Pancreas (tissue), 10 donors: ENCODE measurements around the gene CKAP2L. TPM values are rescaled to one million over a fixed set of nuclear protein-coding genes. Genes with fewer than 3 reads are reported as not detected.

Experiments
- ATAC-seq, 4 donors: fragments of 200-7000 bp; cut with Tn5 transposase; one replicate each; pipeline versions ENCODE4 v1.8.0 to v1.9.1; 2020; ENCODE audit warnings: mild to moderate bottlenecking in 4 of 4, moderate library complexity in 4 of 4
- DNase-seq, 6 donors: peaks; one replicate each; pipeline ENCODE4 v3.0.0-alpha.2; 2020
- FAIRE-seq: peaks from 2 replicates; lab custom pipeline; 2012; peaks lifted over from hg19 to GRCh38; lab: Jason Lieb, UNC
- H3K27ac ChIP-seq, 4 donors: fragments of 200-600 bp; sonication (generic); 1 replicate in 3 of 4; 2 replicates in 1 of 4; pipeline versions ENCODE4 v1.5.0 to v1.8.0; 2020
- H3K27me3 ChIP-seq, 4 donors: fragments of 200-600 bp; one replicate each; pipeline ENCODE4 v1.8.0; 2021
- H3K36me3 ChIP-seq, 3 donors: fragments of 200-600 bp; sonication (generic) in 1 of 3; one replicate each; pipeline versions ENCODE4 v1.5.0 to v1.8.0; 2020 to 2021
- H3K4me1 ChIP-seq, 3 donors: fragments of 200-600 bp; one replicate each; pipeline ENCODE4 v1.8.0; 2021
- H3K4me3 ChIP-seq, 4 donors: fragments of 200-600 bp; sonication (generic) in 2 of 4; one replicate each; pipeline versions ENCODE4 v1.5.0 to v1.8.0; 2020 to 2021
- H3K9me3 ChIP-seq, 4 donors: fragments of 200-600 bp; one replicate each; pipeline ENCODE4 v1.8.0; 2021
- WGBS, 2 donors: extraction: QIAGEN DNeasy Blood & Tissue Kit; methylation state at CpG; one replicate each; pipeline ENCODE4 v1.1.7; 2013; 5-methylcytosine and 5-hydroxymethylcytosine counted together
- intact Hi-C, 3 donors: fragments of 100-400 bp; cut with DNase I; formaldehyde crosslinking; loops; one replicate each; pipeline versions ENCODE4 v1.11.1 to v1.14.2; 2022
- polyA plus RNA-seq, 2 donors: library from polyadenylated mRNA; stranded (reverse); fragments of 200-250 nt; gene quantifications; one replicate each; pipeline ENCODE4 v1.2.3, GENCODE V29; 2013
- total RNA-seq, 6 donors: library from RNA; stranded (reverse); fragmentation: NEBNext Ultra II Directional in 4 of 6; extraction: Animal tissue kit (Norgen Biotek cat#: 25700) in 4 of 6; gene quantifications; one replicate each; pipeline versions ENCODE4 v1.2.1 to v1.2.4, GENCODE V29; 2021 to 2023
- TF ChIP-seq, protein P1 (sequence below), 4 donors: fragments of 200-600 bp; sonication (generic) in 3 of 4; IDR thresholded peaks; one replicate each; pipeline versions ENCODE4 v1.5.0 to v1.8.0; 2021; ENCODE audit warnings: antibody characterized with exemption in 4 of 4
- donor health status: healthy with polysubstance abuse.
- donor health status: DM: no; HTN: no; CAD: no; lungs with moderate emphysema.
- donor health status: DM: no; HTN: no; CAD: no.
- donor health status: control.
- donor health status: control.
- donor health status: Bipolar disorder and iron deficiency.
- donor health status: DM: yes; HTN: yes; CAD: no.
- donor health status: DM: no; HTN: no; CAD: no.
- donor health status: DM: no; HTN: no; CAD: no.
- donor health status: DM: yes; HTN: yes; CAD: no.

CKAP2L gene
- total and polyA plus RNA-seq, 8 donors = 0.04 to 0.64 (median 0.12) TPM; not detected in 2

DNA sequence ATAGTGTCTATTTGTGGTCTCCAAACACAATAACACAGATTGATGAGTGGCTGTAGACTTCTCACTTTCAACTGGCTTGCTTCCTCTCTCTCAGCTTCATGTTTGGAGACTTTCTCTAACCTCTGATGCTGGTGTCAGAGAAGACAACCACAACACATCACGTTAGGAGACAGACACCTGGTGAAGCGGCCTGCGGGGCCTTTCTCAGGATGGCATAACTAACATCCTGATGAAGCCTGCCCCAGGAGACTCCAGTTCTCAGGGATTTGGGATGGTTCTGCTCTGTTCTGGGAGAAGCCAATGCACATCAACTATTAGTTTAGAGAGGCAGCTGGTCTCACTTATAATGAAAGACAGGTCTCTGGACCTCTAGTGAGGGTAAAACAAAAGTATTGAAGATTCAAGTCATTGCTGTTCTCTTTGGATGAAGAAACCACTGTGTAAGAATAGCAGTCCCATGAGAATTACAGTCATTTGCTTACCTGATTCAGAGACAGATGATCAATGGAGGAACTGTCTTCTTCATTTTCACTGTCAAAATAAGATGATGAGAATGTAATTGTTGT, 17.9 kb upstream of the CKAP2L start:
- intact Hi-C loops = no loop called here
- ATAC-seq (no peak), FAIRE-seq (no peak), DNase-seq (no peak)
- TF ChIP-seq, protein P1, sequence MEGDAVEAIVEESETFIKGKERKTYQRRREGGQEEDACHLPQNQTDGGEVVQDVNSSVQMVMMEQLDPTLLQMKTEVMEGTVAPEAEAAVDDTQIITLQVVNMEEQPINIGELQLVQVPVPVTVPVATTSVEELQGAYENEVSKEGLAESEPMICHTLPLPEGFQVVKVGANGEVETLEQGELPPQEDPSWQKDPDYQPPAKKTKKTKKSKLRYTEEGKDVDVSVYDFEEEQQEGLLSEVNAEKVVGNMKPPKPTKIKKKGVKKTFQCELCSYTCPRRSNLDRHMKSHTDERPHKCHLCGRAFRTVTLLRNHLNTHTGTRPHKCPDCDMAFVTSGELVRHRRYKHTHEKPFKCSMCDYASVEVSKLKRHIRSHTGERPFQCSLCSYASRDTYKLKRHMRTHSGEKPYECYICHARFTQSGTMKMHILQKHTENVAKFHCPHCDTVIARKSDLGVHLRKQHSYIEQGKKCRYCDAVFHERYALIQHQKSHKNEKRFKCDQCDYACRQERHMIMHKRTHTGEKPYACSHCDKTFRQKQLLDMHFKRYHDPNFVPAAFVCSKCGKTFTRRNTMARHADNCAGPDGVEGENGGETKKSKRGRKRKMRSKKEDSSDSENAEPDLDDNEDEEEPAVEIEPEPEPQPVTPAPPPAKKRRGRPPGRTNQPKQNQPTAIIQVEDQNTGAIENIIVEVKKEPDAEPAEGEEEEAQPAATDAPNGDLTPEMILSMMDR (IDR thresholded peaks at IDR 0.05) = no peak
- no peak overlapping the region for H3K27ac ChIP-seq
- H3K27me3 ChIP-seq = no peaks in the 10 kb centered on the region
- no peaks in the 10 kb centered on the region for H3K36me3 ChIP-seq
- no peaks in the 10 kb centered on the region for H3K4me1 ChIP-seq
- no peaks in the 10 kb centered on the region for H3K9me3 ChIP-seq
- 85 to 91% methylated on average over 3 of the region's 3 CpGs for WGBS, 2 donors
- H3K4me3 ChIP-seq = no peak overlapping the region

- FAIRE-seq (no peak), ATAC-seq (no peak), DNase-seq (no peak)
- intact Hi-C loops = no loop called here
- no peak overlapping the region for H3K4me3 ChIP-seq
- no peaks in the 10 kb centered on the region for H3K9me3 ChIP-seq
- no peaks in the 10 kb centered on the region for H3K36me3 ChIP-seq
- no peak overlapping the region for H3K27ac ChIP-seq
- TF ChIP-seq, protein P1 (IDR thresholded peaks at IDR 0.05) = no peak
- no peaks in the 10 kb centered on the region for H3K27me3 ChIP-seq
- 84% methylated on average over 1 of the region's 1 CpG for WGBS, 2 donors
- H3K4me1 ChIP-seq = no peaks in the 10 kb centered on the region
These were observed 15.2 kb upstream of the CKAP2L start for GRCh38 chr2:112779598-112779997.

GRCh38 chr2:112777036-112777435, 12.6 kb upstream of the CKAP2L start:
- TF ChIP-seq, protein P1 (IDR thresholded peaks at IDR 0.05) = no peak
- no peaks in the 10 kb centered on the region for H3K27me3 ChIP-seq
- H3K36me3 ChIP-seq = no peaks in the 10 kb centered on the region
- ATAC-seq (no peak), DNase-seq (no peak), FAIRE-seq (no peak)
- no peak overlapping the region for H3K4me3 ChIP-seq
- no peaks in the 10 kb centered on the region for H3K9me3 ChIP-seq
- intact Hi-C loops = no loop called here
- no peaks in the 10 kb centered on the region for H3K4me1 ChIP-seq
- H3K27ac ChIP-seq = no peak overlapping the region

- H3K4me1 ChIP-seq = no peaks in the 10 kb centered on the region
- WGBS, 2 donors = 91 to 100% methylated on average over 1 to 3 of the region's 3 CpGs
- intact Hi-C loops = no loop called here
- ATAC-seq = no peak
- H3K27ac ChIP-seq = no peak overlapping the region
- TF ChIP-seq, protein P1 (IDR thresholded peaks at IDR 0.05) = no peak
- no peaks in the 10 kb centered on the region for H3K9me3 ChIP-seq
- H3K4me3 ChIP-seq = no peak overlapping the region
- no peak for DNase-seq
- H3K36me3 ChIP-seq = no peaks in the 10 kb centered on the region
- H3K27me3 ChIP-seq = no peaks in the 10 kb centered on the region
- no peak for FAIRE-seq
These were observed 11.7 kb upstream of the CKAP2L start for GRCh38 chr2:112776113-112776512.

DNA sequence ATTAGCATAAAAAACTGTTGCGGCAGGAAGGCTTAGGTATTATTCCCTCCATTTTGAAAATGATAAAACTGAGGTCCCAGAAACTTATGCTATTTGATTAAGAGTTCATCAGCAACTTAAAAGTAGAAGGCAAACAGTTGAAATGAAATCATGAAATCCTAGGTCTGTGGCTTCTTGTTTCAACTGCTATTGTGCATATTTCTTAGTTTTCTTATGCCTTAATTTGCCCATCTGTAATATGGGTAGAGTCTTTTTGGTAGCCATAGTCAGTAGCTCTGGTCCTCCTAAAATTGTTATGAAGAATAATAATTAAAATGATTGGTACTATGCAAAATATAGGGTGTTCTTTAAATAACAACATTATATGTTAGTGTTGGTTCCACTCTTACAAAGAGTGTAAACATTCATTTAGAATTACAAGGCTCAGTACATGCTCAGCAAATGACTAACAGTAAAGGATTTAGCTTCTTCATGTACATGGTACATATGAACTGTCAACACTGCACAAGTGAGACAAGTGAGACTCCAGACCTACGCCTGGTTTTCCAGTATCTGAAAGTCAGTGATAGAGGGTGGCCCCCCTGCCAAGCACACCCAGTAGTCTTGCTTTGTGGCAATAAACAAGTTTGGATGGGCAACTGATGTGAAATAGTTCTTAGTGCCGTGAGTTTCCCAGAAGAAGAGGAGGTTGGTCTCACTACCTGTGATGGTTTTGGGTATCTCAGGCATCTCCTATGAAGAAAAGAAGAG, 10.3 kb upstream of the CKAP2L start:
- H3K9me3 ChIP-seq = no peaks in the 10 kb centered on the region
- H3K27me3 ChIP-seq = no peaks in the 10 kb centered on the region
- FAIRE-seq (no peak), ATAC-seq (no peak), DNase-seq (no peak)
- intact Hi-C loops = no loop called here
- no peak overlapping the region for H3K4me3 ChIP-seq
- TF ChIP-seq, protein P1 (IDR thresholded peaks at IDR 0.05) = no peak
- H3K36me3 ChIP-seq = no peaks in the 10 kb centered on the region
- no peaks in the 10 kb centered on the region for H3K4me1 ChIP-seq
- WGBS, 2 donors = 95 to 96% methylated on average over 3 of the region's 3 CpGs
- no peak overlapping the region for H3K27ac ChIP-seq
